HG03457 (cell line): Measurements from ENCODE around the gene INF2.

Experiments used
- ATAC-seq: cut with Tn5 transposase; IDR thresholded peaks from one replicate; pipeline ENCODE4 v1.9.1; 2021; ENCODE audit warnings: moderate number of reproducible peaks; ENCODE audit not compliant: unreplicated experiment

INF2 gene

DNA sequence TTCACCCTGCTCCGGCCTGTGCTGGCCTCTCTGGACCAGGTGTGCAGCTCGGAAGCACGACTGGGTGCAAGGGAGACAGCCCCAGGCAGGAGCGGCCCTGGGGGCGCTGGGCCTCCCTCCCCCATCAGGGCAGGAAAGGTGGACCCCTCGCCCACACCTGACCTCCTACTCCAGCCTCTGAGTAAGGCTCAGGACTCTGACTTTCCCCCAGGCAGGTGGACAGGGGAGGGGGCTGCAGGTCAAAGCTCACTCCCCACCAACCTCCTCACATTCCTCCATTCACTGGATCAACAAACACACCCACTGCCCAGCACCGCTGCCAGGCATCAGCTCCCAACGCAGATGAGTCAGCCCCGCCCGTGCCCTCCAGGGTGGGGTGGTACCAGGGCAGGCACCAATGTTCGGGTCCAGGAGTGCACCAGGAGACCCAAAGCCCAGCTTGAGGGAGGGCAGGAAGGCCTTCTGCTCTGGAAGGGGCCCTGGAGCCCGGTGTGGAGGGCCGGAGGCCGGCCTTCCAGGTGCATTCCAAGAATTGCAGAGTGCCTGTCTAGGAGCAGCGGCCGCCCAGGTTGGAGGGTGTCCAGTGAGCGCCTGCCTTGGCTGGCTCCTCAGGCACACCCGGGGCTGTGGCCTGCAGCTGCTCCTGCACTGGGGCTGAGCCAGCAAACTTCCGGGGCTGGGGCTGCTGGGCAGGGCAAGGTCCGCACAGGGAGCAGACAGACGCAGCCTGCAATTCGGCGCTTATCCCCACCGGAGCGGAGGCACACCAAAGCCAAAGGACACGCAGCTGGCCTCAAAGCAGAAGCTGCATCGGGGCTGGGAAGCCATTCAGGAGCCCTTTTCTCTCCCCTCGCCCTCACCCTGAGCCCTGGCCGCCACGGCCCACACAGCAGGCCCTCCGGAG, 1.6 kb upstream of the INF2 start:
- ATAC-seq = no peak

DNA sequence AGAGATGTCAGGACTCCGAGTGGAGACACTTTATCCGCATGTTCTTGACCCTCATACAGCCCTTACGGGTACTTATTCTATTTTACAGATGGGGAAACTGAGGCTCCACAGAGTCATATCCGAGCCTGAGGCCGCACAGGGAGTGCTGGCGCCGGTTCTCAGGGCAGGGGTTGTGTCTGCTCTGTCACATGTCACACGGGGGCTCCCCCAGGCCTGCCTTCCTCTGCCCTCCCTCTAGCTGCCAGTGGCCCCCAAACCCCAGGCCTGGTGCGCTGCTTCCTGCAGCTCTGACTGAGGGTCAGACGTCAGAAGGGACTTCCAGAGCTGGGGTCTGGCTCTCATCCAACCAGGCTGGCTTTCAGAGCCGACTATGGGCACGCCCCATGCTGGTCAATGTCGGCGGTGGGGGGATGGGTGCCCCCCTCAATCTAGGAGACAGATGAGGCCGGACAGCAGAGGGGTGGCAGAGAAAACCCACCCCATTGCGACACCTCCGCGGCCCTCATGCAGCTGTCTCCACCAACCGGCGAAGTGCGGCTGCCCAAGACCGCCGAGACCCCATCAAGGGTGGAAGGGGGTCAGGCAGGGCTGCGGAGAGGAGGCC, 811 bp upstream of the INF2 start:
- no peak for ATAC-seq

DNA sequence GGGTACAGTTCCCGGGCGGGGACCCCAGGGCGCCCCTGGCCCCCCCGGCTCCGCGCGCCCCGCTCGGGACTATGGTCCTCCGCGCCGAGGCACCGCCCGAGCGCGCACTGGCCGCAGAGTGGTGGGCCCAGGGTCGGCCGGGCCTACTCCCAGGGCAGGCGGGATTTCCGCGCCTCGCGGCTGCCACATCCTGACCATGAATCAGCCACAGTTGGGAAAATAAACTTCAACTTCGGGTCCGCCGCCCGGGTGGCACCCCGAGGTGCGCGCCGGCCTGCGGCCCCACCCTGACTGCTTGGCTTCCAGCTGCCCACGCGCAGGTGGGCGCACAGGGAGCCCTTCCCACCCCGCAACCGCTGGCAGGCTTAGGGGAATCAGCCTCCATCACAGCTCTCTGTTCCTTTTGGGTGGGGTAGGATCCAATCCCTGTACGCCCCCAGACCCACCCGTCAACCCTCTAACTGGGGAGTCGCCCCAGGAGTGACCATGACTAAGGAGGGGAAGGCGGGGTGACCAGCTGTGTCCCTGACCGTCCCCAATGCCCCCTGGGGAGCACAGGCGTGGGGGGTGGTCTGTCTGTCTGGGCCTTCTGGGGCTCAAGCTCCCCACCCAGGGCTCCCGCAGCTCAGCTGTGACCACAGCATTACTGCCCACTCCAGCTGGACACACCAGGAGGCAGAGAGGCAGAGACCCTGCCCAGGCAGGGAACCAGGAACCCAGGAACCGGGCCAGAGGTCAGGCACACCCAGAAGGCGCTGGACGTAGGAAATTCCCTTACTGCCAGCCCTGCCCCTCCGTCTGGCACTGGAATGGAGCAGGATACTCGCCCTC, 678 bp downstream of the INF2 start:
- no peak for ATAC-seq

DNA sequence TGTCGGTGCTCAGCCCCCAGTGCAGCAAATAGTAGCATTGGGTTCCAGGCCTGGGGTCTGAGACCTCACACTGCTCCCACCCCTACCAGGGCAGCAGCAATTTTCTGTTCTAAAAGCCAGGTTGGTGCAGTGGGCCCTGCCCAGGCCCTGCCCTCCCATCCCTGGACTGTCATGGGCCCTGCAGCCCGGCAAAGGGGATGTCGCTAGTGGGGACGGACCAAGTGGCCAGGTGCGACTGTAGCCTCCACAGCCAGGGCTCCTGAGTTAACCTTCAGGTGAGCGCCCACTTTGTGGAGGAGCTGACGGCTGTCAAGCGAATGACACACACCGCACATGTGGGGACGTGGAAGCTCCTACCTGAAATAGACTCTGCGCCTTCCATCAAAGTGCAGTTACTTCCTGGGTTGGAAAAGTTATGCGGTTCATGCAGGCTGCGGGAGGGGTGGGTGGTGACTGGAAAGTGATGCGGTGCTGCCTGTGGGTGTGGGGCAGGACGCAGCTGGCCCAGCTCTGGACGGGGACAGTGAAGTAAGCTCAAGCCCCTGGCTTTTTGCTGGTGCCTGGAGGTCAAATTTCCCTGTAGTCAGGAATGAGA, 1.5 kb downstream of the INF2 start:
- no peak for ATAC-seq

DNA sequence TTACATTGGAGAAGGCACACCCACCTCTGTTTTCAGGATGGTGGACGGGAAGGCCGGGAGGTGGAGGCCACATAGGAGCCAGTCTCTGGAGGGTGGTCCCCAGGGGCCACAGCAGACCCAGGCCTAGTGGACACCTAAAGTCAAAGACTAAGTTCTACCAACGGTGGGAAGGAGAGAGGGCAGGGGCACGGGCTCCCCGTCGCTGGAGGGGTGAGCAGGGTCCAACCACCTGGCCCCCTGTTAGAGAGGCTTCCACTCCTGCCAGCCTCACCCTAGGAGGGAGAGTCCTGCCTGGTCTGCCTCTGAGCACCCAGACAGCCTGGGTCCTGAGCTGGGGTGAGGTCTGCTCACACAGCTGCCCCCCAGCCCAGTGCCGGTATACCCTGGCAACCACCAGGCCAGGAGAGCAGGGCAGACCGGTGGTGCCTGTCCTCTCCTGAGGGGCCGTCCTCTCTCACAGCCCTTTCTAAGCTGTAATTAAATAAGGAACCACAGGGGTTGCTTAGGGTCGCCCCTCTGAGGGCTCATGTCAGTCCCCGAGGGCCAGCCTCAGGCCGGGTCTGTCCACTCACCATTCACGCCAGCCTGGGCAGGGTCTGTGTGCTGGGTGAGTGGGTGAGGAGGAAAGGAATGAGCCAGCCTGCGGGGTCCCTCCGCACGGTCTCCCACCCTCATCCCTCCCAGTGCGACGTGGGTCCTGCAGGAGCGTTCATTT, 2.3 kb downstream of the INF2 start:
- no peak for ATAC-seq

DNA sequence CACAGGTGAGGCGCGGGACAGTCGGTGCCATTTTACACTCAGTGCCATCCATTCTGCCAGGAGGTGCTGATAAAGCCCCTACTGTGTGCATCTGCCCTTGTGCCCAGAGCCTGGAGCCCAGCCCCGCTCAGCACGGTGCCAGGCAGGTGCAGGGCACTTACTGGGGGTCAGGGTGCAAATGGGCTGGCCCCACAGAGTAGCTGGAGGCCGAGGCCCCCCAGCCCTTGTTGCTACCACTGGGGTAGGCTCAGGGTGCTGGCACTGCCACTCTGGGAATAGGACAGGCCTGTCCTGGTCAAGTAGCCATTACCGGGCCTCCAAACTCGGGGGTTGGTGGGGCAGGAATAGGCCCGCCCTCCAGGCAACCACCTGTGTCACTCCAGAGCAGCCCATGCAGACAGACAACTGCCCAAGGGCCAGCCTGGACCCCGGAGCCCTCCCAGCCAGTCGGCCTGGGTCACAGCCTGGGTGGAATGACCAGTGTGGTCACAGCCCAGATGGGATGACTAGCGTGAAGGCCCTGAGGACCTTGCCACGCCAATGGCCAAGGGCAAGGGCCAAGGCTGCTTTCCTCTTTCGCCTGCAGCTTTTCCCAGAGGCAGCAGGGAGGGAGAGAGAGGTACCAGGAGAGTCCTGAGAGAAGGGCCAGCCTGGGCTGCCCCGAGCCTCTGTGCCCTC, 3.0 kb downstream of the INF2 start:
- no peak for ATAC-seq

DNA sequence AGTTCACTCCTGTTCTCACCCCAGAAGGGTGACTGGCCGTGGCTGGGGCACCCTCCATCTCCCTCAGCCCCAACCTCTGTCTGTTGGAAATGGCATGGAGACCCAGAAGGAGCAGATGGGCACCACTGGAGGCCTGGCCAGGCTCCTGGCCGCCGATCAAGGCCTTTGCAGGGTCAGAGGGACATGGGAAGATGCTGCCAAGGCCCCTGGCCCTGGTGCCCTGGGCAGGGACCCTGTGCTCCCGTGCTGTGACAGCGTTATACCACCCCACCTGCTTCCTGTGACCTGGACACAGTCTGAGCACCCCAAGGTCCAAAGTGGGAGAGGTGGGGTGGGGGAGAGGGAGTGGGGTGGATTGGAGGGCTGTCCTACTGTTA, 3.5 kb downstream of the INF2 start:
- ATAC-seq = no peak

DNA sequence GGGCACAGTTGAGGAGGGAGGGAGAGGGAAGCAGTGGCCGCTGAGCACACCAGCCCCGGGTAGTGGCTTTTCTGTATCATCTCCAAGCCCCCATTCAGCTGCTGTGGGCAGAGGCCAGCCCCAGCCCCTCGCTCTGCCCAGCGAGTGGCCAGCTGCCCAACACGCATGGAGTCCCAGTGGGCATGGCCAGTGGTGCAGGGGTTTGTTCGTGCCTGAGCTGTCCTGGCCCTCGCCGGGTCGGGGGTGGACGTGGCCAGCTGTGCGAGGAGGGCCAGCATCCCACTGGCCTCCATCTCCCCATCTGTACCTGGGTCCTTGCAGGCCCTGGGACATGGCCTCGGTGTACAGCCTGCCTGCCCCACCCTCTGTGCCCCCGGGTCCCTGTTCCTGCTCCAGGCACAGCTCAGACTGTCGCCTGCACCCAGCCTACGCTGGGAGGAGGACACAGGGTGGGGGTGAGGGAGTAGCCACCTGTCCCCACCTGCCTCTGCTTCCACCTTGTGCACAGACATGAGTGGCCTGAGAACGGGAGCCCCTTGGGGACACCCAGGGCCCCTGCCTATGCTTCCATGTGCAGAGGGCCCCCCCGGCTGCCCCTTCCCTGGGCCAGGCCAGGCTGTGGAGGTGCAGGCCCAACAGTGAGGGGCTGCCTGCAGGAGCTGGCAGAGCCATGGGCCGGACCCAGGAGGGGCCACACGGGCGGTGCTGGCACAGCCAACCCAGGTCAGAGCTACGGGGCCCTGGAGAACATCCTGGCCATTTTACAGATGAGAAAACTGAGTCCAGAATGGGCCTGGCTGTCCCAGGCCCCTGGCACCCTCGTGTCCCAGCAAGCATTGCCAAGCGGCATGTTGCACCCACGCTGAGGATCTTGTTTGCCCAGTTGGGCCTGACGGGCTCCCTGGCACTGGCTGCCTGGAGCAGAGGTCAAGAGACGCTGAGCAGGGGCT, 4.3 kb downstream of the INF2 start:
- no peak for ATAC-seq

DNA sequence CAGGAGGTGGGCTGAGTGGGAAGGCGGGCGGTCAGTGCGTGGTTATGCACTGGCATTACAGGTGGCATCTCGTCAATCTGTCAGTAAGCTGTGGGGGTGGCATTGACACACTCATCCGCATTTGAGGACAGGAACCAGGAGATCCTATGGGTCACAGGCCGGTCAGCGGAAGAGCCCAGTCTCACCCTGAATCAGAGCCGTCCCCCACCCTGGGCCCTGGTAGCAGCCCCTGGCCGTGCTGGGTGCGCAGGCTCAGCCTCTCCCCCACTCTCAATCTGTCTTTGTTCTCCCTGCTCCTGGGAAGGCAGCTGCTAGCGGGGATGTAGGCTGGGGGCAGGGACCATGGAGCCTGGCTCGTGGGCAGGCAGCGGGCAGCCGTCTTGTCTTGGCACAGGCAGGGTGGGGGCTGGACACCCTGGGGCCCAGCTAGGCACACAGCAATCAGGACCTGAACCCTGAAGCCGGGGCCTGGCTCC, 5.1 kb downstream of the INF2 start:
- ATAC-seq = no peak

DNA sequence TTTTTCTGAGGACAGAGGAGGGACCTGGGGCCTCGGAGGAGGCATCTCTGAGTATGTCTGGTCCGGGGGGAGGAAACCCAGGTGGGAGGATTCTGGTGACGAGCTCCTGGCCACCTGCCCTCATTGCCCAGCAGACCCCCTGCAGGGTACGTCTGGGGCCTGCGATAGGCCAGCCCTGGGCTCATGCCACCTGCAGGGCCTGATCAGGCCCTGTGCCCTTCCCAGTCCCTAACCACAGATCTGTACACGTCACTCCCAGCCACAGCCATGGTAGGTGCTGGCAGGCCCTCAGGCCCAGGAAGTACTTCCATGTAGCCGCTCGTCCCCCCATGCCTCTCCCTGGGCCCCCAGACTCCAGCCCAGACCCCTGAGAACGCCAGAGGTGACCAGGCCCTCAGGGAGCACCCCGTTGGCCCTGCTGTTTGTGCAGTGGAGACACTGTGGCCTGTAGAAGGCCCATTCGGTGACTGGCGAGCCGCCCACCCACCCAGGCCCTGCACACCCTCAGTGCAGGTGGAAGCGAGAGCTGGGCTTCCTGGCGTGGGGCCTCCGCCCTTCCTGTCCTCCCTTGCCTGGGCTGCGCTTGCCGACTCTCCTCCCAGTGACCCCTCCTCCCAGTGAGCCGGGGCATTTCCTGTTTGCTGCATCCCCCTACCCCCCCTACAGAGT, 5.7 kb downstream of the INF2 start:
- no peak for ATAC-seq

DNA sequence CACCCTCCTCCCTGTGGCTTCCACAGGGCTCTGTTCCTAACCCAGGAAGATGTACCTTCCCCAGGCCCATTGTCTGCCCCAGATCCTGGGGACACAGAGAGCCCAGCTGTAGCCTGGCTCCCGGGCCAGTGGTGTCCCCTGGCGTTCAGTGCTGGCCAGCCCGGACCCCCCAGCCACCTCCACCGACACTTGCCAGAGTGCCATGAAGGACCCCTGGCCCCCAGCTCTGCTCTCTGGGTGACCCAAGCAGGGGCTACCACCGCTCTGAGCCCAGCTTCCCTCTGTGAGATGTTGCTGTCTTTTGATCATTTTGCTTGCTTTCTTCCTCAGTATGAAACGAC, 6.2 kb downstream of the INF2 start:
- no peak for ATAC-seq

DNA sequence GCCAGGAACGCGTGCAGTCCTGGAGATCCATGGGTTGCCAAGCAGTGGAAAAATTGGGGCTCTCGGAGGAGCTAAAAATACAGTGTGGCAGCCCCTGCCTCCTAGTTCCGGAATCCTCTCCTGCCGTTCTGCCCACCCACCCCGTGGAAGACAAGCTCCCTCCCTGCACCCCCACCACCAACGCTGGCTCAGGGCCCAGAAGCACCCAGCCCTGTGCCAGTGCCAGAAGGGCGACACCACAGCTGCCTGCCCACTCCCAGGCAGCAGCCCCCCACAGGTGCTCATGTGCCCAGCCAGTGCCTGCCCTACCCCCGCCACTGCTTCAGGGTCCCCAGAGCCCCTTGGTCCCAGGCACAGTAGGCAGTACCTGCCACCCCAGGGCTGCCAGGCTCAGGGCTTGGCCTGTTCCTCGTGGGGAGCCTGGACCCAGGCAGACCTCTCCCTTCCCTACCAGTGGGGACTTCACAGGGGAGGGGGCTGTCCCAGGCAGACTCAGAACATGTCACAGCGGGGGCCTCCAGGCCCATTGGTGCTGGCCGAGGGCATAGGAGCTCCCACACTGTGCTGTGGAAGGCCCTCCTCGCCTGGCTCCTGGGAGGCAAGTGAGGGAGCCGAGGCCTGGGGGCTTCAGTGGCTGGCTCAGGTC, 7.4 kb downstream of the INF2 start:
- ATAC-seq = no peak

DNA sequence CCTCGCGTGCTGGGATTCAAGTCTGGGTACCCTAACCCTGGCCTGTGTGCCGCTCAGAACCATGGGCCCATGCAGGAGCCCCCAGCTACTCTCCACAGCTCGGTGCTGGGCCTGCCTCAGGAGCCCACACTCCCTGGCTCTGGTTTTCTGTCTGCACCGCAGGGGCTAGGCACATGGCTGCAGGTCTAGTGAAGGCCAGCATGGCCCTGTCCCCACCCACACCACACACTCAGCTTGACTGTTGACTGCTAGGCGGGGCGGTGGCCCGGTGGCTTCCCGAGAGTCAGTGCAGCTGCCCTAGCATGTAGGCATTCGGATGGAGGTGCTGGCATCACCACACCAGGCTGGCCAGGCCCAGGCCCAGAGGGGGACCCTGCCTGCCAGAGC, 7.9 kb downstream of the INF2 start:
- no peak for ATAC-seq

DNA sequence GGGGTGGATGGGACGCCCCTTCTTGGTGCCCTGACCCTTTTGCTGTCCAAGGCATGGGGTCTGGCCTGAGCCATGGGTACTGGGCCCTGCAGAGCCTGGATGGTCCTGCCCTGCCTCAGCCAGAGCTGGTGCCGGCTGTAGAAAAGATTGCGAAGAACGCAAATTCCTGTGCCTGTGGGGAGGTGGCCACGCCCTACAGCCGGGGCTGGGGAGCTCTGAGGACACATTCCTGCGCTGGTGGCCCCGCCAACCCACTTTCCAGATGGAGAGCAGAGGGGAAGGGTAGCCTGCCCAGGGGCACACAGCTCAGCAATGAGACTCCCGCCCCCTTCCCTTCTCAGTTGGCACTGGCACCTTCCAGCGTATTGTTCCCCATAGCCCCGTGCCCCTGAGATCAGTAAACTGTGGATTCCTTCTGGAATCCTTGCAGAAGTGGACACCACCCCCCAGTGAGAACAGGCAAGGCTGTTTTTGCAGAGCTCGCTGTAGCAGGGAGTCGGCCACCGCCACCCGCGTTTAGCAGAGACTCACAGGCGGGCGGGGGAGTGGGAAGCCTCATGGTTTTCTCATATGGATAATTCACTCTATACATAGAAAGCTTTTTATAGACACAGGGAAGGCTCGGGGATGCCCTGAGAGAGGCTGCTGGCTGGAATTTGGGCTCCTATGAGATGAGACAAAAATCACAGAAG, 8.6 kb downstream of the INF2 start:
- no peak for ATAC-seq

DNA sequence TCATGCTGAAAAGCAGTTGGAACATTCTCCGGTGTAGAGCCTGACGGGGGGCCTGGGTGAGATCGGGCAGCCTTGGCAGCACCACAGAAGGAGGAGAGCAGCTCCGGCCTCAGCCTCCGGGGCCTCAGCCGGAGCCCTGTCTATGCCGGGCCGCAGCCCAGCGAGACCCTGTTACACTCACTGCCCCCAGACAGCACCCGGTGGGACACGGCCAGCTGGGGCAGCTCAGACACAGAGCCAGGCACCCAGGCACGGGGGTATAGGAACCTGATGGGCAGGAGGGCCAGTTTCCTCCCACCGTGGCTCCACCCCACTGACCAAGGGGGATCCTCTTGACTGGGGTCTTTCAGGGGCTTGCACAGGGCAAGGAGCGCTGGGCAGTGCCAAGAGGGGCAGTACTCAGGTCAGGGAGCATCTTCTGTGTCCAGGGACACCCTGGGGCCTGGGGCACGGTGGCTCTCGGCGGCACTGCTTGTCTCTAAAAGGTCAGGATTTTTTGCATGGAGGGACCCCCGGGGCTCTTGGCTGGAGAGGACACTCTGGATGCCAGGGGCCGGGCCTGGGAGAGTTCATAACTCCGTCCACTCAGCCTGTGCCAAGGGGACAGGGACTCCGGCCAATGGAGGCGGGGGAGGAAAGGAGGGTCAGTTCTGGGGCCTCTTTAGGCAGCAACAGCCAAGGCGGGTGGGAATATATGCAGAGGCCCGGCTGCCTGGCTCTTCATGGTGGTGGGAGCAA, 9.4 kb downstream of the INF2 start:
- ATAC-seq = no peak

DNA sequence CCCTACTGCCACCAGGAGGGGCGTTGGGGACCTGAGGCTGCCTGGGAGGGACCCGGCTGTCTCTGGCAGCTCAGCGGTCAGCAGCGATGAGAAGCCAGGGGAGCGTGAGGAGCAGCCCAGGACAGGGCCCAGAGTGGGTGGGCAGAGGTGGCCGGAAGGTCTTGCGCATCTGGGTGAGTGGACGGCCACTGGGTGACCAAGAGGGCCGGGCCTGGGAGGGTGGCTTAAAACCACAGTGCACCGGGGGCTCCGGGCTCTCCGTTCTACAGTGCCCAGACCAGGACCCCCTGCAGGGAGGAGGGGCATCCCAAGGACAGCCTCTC, 10.0 kb downstream of the INF2 start:
- no peak for ATAC-seq

DNA sequence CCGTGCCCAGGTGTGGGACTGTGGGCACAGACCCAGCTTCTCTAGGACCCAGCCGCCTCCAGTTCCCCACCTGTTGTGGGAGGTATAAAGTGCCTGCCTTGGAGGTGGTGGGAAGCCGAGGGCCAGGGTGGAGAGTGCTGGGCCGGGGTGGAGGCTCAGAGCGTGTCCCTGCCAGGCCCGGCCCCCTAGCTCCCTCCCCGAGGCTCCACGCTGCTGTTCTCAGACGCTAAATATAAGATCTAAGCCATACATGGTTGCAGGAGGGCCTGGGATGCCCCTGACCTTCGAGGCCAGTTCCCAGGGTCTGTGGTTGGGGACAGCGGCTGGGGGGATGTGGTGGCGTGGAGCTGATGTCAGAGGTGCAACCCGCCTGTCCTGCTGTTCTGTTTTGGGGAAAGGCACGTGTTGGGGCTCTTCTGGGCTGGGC, 10.8 kb downstream of the INF2 start:
- no peak for ATAC-seq
